Measurements from ENCODE around the gene MROH9.

DNA sequence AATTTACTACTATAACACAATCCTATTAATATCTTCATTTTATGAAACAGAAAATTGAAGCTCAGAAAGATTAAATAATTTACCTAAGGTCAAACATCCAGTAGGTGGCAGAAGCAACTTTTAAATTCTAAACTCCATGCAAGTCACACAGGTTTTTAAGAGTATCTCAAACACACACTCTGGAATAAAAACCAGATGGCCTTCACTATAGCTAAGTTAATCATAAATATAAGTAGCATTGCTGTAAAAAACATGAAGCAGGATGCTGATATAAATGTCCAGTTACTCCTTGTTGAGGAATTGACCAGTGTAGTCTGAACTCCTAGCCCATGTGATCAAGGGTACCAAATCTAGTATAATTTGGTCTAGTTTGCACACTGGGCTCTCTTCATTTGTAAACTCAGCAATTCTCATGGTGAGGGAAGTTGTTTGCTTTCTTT is 146.0 kb downstream of the MROH9 start:
- TF ChIP-seq CTCF (IDR thresholded peaks at IDR 0.05) (peak in 5 of 7 experiments; percentile 25 to 61 (median 31)), POLR2AphosphoS5 (IDR thresholded peaks at IDR 0.05) (no peak)

All from stomach (tissue), 4 donors.